T-helper 9 cell (primary cell): ENCODE results near the gene ITGAV.
"Not testable (repeated sequence)": the region's sequence is repeated elsewhere in the genome, so short reads cannot be mapped to it uniquely, and the experiment has no call there.

ENCODE experiments used
- DNase-seq: peaks from one replicate; pipeline ENCODE4 v3.0.0-alpha.2; 2020
- total RNA-seq, 2 donors: gene quantifications; one replicate each; lab custom pipeline; 2026; lab: John Stamatoyannopoulos, UW

ITGAV gene
- 25.1 to 36.2 reads per million in 2 donors for total RNA-seq

GRCh38 chr2:186589612-186590349, at the start of gene ITGAV:
Gene ITGAV (plus strand): TSS chr2:186590056. CDS start chr2:186590339, 283 bp downstream.
- peak; percentile 71 for DNase-seq

GRCh38 chr2:186540941-186541340, 48.9 kb upstream of the ITGAV start:
- no peak for DNase-seq

- no peak for DNase-seq
Observed at GRCh38 chr2:186542002-186542401, 47.9 kb upstream of the ITGAV start.

- DNase-seq: no peak
Observed at GRCh38 chr2:186543561-186544131, 46.2 kb upstream of the ITGAV start.

- no peak for DNase-seq
Observed at GRCh38 chr2:186544255-186544675, 45.6 kb upstream of the ITGAV start.

GRCh38 chr2:186546846-186547245, 43.0 kb upstream of the ITGAV start:
- DNase-seq: no peak

GRCh38 chr2:186551323-186552050, 38.4 kb upstream of the ITGAV start:
- no peak for DNase-seq

- DNase-seq: no peak
Observed at GRCh38 chr2:186554429-186554828, 35.4 kb upstream of the ITGAV start.

GRCh38 chr2:186554850-186555671, 34.8 kb upstream of the ITGAV start:
- DNase-seq: no peak

- no peak for DNase-seq
Observed at GRCh38 chr2:186558512-186559276, 31.2 kb upstream of the ITGAV start.

- DNase-seq: no peak
Observed at GRCh38 chr2:186559370-186559769, 30.5 kb upstream of the ITGAV start.

- no peak for DNase-seq
Observed at GRCh38 chr2:186559848-186560247, 30.0 kb upstream of the ITGAV start.

GRCh38 chr2:186560254-186560653, 29.6 kb upstream of the ITGAV start:
- DNase-seq: no peak

GRCh38 chr2:186561467-186562208, 28.2 kb upstream of the ITGAV start:
- DNase-seq: no peak

- DNase-seq: no peak
Observed at GRCh38 chr2:186562209-186562578, 27.7 kb upstream of the ITGAV start.

GRCh38 chr2:186568600-186568999, 21.3 kb upstream of the ITGAV start:
- DNase-seq: not testable (repeated sequence)

- DNase-seq: not testable (repeated sequence)
Observed at GRCh38 chr2:186569127-186569526, 20.7 kb upstream of the ITGAV start.

GRCh38 chr2:186569897-186570296, 20.0 kb upstream of the ITGAV start:
- DNase-seq: no peak

- DNase-seq: no peak
Observed at GRCh38 chr2:186570604-186571003, 19.3 kb upstream of the ITGAV start.

GRCh38 chr2:186572705-186573104, 17.2 kb upstream of the ITGAV start:
- DNase-seq: no peak

GRCh38 chr2:186573531-186573930, 16.3 kb upstream of the ITGAV start:
- DNase-seq: no peak
